Fibroblast of skin of scalp (primary cell): ENCODE data around the gene MPO.

Experiments
- DNase-seq: peaks from one replicate; pipeline ENCODE4 v3.0.0-alpha.2; 2013

Gene MPO

DNA sequence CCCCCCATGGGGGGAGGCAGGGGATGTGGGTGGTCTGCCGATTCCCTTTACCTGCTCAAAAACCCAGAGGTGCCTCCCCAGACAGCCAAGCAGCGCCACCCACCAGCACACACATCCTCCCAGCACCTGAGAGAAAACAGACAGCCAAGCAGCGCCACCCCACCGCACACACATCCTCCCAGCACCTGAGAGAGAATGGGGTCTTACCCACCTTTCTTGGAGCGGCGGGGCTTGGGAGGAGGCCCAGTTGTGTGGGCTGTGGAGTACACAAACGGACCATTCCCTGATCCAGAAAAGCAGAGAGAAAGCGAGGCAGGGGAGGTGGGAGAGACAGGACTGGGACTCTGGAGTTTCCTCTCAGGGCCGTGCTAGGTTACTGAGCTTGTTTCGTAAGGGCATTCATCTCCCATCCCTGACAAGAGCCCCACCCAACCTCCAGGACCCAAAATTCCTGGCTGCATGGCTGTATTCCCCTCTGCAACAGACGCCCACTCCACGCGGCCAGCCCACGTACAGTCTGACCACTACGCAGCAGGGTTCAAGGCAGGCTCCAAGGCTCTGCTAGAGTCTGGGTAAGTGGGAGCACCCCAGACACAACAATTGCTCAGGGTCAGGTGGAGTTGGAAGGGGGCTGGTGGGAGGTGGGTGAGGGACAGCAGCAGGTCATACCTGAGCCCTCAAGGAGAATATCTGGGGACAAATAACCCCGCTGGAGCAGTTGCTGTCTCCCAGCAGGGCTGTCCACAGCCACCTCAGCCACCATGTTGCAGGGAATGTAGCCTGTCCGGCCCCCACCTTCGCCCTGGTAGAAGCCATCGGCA is 25.6 kb upstream of the MPO start:
- DNase-seq: no peak

DNA sequence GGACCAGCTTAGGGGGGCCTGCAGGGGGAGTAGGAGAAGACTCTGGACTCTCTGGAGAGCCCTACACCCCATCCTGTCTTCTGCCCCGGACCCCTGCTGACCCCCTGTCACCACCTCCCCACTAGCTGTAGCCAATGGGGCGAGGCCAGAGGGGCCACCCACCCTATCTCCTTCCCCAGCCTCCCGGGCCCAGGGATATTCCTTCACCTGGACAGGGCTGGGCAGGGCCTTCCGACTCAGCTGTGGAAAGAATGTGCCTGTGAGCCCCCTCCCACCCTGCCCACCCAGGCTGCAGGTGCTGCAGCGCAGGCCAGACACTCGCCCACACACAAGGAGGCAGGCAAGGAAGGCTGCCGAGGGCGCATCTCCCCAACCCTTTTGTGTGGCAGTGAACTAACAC is 24.9 kb upstream of the MPO start:
- no peak for DNase-seq

DNA sequence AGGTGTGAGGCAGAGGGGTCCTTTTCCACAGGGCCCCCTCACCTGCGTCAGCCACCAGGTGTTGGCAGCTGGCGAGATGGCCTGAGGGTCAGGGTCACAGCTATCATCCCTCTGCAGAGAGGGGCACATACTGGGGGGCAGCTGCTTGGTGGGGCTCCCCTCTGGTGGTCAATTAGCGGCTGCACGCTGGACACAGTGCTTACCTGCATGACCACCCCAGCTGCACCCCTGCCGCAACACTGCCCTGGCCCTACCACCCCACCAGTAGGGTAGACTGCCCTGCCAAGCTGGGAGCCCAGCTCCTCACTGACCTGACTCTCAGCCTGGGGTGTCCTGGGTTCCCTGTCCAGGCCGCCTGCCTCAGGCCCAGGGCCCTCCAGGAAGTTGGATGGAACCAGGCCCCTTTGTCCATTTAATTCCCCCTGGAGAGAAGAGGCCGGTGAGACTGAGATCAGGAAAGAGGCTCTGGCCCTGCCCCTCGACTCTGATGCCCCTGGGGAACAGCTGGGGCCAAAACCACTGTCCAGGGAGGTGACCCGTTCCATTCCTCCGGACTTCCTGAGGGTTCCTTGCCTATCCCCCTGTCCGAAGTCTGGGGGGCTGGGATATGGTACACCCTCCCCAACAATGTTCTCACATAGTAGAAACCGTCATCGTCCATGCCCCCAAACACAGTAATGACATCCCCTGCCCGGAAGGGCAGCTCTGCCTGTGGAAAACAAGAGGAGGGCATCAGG is 24.2 kb upstream of the MPO start:
- no peak for DNase-seq

DNA sequence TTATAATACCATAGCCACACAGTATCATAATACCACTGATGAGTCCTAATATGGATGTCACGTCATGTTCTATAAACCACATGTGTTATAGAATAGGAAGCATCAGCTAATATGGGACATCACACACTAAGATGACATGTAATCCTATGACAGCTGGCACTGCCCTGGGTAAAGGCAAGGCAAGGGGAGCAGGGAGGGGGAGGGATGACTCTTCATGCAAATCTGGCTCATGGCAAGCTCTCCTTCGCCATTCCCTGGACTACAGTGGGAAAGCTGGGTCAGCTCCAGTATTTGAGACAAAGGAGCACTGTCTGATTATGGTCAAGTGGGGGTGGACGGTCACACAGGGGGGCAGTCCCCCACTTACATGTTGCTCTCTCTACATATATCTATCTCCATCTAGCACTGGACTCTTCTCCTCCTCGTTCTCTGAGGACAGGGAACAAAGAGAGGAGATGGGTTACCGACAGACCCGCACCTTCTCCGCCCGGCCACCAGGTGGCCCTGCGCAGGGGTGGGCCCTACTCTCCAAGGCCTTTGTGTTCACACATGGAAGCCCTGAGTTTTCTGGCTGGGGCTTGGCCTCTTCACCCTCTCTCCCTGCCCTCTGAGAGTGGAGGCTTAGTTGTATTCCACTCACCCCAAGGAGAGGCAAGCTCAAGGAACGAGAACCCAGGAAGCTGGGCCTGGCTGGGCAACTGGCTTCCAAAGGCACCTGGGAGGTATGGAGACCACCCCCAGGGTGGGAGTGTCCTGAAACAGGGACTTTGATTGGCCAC is 23.4 kb upstream of the MPO start:
- peak; percentile 46 for DNase-seq

DNA sequence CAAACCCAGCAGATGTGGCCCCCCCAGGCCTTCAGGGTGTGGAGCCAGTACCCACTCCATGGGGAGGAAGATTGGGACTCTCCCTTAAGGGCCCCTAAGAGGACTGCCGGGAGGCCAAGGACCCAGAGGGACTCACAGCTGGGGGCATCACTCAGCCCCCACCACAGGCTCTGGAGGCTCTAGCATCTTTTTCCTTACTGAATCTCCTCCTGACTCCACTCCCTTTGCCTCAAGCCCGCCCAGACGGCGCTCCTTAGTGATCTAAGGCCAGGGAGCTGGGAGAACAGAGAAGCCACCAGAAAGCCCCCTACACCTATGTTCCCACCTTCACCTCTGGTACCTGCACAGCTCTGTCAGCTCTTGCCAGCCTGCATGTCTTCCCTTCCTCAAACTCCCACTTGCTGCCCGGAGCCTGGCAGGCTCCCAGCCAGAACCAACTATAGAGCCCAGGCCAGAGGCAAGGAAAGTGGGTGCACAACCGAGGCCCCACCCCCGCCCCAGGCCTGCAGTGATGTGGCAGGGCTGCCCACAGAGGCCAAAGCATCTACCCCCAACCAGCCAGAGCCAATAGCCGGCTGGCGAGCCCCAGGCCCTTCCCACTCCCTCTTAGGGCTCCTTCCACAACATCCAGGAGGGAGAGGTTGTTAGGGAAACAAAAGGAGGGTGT is 22.3 kb upstream of the MPO start:
- no peak for DNase-seq

DNA sequence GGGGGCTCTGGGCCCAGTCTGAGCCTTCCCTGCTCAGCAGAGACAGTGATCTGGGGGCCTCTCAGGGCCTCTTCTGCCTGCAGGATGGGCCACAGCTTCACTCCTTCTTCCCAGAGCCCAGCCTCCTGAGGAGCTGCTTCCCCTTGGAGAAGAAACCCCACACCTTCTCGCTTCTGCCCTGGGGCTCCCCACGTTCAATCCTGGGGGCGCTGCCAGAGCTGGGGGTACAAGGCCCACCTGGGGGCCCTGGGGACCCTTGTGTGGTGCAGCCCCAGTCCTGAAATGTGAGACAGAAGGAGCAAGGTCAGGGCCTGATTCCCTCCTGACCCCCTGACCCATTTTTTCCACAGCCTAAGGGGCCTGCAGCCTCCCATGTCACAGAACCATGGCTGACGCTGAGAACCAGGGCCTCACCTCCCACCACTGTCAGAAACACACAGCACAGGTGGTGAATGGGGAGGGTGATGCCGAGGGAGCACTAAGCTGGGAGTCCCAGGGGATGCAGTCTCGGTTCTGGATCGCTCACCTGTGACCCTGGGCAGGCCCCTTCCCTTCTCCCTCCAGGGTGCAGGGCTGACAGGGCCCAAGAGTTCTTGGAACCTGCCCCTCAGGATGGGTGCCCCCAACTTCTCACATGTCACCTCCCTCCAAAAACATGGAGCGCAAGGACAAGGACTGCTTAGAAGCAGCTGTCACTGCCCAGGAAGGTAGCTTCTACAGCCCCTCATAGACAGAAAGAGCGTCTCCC is 21.6 kb upstream of the MPO start:
- no peak for DNase-seq

DNA sequence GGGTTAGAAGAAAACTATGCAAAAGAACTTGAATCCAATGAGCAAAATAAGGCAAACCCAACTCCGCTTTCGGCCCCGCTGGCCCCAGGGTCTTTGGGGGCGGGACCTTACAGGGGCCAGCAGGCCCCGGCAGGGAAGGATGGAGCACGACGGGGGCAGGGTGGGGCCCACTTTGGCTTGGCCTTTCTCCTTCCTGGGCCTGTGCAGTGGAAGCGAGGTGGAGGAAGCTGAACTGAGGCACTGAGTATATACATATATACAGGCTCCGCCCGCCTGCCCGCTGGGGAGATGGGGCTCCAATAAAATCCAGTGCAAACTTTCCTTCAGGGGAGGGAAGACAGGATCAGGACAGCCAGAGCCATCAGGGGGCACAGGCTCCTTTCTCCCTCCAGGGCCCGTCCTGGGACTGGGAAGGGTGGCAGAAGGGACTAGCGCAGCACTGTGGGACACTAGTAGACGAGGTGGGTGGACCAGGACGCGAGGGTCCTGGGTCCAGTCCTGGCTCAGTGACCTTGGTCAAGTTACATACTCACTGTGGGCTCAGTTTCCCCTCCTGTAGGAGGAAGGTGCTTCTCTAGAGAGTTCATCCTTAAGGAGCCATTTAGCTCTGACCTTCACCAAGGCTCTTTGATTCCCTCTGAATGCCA is 20.9 kb upstream of the MPO start:
- no peak for DNase-seq

DNA sequence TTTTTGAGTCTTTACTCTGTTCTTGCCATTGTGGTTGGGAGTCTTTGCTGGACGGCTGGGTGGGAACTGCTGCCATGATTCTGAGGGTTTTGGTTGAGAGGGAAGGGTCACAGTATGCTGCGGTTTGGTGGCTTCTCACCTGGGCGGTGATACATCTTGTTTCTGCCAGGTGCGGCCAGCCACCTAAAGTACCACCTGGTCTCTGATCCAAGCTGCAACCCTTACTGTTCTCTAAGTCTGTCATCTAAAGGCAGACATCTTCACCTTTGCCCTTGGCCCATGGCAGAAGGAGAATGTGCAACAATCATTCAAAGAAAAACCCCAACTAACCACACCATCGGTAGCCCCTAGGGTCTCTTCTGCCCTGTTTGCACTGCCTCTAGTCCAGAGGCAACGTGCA is 19.6 kb upstream of the MPO start:
- DNase-seq: no peak

DNA sequence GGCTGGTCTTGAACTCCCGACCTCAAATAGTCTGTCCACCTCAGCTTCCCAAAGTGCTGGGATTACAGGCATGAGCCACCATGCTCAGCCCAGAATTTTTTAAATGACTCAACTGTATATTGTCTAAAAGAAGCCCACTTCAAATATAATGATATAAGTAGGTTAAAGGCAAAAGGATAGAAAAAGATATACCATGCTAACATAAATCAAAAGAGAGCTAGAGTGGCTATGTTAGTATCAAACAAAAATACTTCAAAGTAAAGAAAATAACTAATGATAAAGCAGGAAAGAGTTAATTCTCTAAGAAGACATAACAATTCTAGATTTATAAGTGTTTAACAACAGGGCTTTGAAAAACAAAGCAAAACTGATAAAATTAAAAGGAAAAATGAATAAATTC is 13.3 kb upstream of the MPO start:
- DNase-seq: no peak

DNA sequence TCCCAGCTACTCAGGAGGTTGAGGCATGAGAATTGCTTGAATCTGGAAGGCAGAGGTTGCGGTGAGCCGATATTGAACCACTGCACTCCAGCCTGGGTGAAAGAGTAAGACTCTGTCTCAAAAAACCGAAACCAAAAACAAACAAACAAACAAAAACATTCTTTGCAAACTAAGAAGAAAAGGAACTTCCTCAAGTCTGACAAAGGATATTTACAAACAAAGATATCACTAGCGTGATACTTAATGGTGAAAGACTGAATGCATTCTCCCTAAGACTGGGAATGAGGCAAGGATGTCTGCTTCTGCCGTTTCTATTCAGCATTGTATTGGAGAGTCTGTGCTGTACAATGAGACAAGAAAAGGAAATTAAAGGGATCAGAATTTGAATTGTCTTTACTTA is 10.5 kb upstream of the MPO start:
- no peak for DNase-seq

DNA sequence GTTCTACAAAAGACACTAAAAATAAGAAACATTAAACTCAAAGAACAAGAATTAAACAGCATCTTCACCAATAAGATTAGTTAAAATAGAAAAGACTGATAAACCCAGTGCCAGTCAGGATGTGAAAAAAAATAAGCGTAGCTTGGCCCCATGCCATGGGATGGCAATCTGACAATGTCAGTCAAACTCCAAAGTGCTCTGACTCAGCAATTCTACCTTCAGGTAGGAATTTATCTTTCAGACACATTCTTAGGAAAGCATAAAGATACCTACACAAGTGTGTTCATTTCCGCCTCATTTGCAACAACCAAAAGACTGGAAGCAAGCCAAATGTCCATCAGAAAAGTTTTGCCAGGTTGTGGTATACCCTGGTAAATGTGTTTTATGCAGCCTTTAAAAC is 9.1 kb upstream of the MPO start:
- DNase-seq: no peak

DNA sequence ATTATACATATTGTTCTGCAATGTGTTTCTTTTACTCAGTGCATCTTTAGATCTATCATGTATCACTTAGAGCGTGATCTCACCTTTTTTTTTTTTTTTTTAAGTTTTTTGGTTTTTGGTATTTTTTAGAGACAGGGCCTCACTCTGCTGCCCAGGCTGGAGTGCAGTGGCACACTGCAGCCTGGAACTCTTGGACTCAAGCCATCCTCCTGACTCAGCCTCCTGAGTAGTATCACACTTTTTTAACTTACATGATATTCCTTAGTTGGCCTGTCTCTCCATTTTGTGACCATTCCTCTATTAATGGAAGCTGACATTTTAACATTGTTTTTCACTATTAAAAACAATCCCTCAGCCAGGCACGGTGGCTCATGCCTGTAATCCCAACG is 4.7 kb upstream of the MPO start:
- peak; percentile 12 for DNase-seq

DNA sequence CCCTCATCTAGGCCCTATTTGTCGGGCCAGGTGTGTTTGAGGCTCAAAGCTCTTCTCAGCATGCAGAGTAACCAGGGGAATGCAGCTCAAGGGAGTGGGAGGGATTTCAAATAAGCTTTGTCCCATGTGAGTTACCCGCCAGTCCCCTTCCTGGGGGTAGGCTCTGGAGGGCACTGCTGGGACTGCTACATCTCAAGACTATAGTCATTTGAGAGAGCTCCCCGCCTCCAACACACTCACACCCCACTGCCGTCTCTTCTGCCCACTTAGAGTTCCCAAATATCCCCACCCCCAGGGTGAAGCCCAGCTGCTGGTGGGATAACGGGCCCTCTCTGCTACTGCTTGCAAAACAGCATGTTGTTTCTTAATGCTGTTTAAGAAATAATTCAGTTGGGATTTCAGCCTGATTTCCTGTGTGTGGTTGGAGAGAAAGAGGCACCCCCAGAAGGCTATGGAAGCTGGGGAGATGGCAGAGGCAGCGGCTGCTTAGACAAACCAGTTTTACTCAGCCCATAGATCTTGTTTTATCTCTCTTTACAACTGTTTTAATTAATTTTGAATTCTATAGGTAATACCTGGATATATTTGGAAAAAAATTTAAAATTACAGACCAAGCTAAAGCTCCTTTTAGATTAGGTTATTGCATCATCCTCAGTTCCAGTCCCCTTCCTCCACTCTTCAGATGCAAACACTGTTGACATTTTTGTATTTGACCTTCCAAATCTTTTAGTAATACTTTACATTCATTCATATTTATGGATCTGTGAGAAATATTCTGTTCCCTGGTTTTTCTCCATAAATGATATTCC is 4.1 kb upstream of the MPO start:
- DNase-seq: no peak

DNA sequence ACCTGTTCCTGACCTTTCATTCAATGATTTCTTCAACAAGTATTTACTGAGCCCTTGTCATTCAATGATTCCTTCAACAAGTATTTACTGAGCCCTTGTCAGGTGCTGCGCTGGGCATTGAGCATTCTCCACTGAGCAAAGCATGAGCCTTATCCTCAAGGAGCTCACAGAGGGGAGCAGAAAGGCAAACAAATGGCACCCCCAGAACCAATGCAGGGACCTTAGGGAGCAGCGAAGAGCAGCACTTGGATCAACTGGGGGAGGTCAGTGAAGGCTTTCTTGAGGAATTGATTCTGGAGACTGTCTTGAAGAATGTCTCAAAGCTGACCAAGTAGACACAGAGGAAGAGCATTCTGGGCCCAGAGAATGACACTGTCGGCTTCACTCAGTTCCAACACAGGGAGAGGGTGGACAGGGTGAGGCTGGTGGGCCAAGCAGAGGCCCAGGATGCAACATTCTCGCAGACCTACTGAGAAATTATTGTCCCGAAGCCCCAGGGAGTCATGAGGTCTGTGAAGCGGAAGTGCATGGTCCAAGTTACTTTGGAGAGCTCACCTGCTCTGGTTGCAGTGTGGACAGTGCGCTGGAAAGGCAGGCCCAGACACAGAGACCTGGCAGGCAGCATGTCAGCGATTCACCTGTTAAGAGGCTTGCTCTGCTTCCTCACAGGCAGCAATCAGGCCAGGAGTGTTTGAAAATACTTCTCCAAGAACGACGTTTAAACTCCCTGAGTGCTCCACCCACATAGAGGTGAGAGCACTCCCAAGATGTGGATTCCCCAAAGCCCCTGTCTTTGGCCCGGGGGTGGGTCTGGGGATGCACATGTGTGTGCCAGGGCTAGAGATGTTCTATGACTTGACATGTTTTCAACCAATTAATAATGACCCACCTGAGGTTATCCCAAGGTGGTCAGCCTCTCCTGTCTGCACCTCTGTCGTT is 3.2 kb upstream of the MPO start:
- no peak for DNase-seq

DNA sequence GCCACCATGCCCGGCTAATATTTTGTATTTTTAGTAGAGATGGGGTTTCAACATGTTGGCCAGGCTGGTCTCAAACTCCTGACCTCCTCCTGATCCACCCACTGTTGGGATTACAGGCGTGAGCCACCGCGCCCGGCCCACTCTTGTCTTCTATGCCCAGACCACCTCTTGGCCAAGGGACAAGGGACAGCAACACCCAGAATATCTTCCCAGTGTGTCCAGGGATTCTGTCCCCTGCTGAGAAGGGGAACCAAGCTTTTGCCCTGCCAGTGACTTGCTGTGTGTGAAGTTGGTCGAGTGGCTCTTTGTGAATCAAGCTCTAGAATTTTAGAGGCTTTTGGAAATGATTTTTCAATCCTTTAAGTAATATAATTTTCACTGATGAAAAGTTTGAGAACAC is 1.7 kb upstream of the MPO start:
- DNase-seq: no peak

DNA sequence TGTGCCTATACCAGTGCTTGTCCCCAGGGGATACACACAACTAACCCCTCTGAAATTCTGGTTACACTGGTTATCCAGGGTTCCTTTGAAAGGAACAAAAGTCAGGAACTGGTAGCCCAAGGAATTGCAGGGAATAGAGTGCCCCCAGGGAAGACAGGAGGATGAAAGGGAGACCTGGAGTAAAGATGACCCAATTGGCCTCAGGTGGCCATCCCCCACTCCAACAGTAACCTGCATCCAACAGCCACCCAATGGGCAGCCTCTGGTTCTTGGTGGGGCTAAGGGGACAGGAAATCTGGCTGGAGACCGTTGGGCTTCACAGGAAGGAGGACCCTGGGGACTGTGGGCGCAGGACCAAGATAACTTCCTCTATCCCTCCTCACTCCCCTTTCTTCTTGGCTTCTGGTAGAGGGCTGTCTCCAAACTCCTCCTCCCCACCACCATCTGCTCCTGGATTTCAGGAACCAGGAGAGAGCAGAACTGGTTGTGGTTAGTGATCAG is 826 bp upstream of the MPO start:
- no peak for DNase-seq

DNA sequence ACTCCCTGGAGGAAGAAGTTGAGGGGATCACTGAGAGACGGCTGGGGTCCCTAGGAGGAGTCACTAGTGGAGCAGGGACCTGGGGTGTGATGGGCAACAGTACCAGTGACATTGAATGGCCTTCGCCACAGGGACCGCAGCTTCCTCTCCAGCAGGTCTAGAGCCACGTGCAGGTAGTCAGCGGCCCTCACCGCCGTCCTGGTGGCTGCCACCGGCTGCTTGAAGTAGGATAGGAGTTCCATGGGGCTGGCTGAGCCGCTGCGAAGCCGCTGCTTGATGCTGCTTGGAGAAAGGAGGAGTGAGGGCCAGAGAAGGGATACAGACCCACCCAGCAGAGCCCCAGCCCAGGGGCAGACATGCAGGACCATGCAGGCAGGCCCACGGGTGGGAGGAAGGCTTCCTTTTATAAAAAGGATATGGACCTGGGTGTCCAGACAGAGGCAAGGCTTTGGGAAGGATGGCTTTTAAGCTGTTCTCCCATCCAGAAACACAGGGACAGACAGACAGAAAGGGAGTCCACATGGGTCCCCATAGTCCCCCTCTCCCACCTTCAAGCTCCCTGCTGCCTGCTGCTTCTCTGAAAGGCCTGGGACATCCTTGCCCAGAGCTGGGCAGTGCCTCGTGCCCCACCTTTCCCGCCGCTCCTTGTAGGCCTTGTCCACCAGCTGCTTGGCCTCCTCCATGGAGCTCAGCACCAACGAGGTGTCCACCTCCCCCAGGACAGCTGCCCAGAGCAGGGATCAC is 827 bp downstream of the MPO start:
- DNase-seq: no peak

DNA sequence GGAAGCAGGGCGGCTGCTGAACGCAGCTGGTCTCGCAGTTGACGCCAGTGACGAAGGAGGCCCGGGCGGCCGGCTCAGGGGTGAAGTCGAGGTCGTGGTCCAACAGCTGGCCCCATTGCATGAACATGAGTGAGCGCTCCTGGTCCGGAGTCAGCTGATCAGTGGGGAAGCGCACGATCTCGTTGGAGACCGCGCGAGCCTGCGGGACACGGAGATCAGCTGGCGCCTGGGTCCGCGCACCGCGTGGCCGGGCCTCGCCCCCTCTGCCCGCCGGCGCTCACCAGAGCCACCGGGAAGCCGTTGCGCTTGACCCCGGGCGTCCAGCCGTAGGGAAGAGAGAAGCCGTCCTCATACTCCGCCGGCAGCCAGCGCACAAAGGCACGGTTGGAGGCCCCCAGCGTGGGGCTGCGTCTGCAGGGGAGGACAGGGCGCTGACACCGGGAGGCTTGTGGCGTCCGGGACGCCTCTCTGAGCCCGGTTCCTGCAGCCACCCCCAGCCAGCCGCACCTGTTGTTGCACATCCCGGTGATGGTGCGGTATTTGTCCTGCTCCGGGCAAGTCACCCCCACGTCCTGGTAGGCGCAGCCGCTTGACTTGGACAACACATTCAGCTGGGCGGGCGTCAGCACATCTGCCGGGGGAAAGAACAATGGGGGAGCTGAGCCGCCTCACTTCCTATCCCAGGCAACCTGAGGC is 1.6 kb downstream of the MPO start:
- no peak for DNase-seq
